GM18511 (cell line): ENCODE measurements around the gene TNPO3.
"Not testable (repeated sequence)": the region's sequence is repeated elsewhere in the genome, so short reads cannot be mapped to it uniquely, and the experiment has no call there.

Experiments used
- ATAC-seq: cut with Tn5 transposase; IDR thresholded peaks from one replicate; pipeline ENCODE4 v1.9.1; 2021; ENCODE audit warnings: mild to moderate bottlenecking, moderate library complexity; ENCODE audit not compliant: unreplicated experiment

Gene TNPO3

DNA sequence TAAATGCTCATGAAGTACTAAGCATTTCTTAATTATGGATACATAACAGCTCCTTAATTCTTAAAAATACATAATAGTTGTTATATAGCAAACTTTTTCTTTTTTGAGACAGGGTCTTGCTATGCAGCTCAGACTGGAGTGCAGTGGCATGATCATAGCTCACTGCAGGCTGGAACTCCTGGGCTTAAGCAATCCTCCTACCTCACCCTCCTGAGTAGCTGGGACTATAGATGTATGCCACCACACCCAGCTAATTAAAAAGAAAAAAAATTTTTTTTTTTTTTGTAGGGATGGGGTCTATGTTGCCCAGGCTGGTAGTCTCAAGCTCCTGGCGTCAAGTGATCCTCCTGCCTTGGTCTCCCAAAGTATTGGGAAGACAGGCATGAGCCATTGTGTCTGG, 86.3 kb downstream of the TNPO3 start:
- no peak for ATAC-seq

GRCh38 chr7:128963327-128963757, 91.6 kb downstream of the TNPO3 start:
- peak; percentile 92 for ATAC-seq

DNA sequence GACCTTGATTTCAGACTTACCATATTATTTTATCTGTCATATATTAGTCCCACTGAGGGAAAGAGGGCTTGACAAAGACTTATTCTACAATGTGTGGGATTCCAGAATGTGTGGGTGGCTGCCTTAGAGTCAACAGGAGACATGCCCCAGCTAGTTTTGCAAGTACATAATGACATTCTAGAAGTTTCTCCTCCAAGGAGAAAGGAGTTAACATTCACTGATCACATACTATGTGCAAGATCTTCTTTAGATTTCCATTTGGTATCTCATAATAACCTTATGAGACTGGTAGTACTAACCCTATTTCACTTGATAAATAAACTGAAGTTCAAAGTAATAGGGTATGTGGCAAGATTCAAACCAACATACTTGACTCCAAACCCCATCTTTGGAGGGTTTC, 92.0 kb downstream of the TNPO3 start:
- ATAC-seq = peak; percentile 39

DNA sequence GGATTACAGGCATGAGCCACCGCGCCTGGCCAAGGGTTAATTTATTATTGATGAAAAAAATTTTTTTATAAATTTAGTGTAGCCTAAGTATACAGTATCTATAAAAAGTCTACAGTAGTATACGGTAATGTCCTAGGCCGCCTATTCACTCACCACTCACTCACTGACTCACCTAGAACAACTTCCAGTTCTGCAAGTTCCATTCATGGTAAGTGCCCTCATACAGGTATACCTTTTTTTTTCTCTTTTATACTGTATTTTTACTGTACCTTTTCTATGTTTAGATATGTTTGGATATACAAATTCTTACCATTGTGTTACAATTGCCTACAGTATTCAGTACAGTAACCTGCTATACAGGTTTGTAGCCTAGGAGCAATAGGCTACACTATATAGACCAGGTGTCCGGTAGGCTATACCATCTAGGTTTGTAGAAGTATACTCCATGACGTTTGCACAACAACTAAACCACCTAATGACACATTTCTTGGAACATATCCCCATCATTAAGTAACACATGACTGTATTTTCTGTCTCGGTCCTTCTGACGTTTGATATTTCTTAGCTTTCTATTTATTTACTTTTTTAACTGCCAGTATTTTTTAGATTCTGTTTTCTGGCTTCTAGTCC, 93.8 kb downstream of the TNPO3 start:
- ATAC-seq = no peak

- ATAC-seq = no peak
Measured at GRCh38 chr7:128959296-128959695, 95.6 kb downstream of the TNPO3 start.

- no peak for ATAC-seq
Measured at GRCh38 chr7:128955981-128956380, 98.9 kb downstream of the TNPO3 start.

GRCh38 chr7:128954830-128955802, 99.8 kb downstream of the TNPO3 start:
- peak; percentile 80 for ATAC-seq

DNA sequence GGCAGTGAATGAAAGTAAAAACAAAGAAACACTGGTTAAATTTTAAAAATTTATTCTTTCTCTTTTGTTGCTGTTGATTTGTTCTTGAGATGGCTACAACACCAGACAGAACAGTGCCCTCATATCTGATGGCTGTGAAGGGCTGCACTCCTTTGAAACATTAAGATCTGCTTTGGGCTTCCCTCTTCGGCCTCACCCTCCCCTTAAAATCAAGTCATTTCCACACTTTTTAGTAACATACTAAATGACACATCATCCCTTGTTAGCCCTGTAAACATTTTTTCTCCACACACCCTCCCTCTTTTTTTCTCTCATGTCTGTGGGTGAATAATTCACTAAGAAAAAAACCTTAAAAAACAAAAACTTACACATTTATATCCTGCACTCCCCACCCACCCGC, 100.8 kb downstream of the TNPO3 start:
- no peak for ATAC-seq

GRCh38 chr7:128951296-128951695, 103.6 kb downstream of the TNPO3 start:
- no peak for ATAC-seq

DNA sequence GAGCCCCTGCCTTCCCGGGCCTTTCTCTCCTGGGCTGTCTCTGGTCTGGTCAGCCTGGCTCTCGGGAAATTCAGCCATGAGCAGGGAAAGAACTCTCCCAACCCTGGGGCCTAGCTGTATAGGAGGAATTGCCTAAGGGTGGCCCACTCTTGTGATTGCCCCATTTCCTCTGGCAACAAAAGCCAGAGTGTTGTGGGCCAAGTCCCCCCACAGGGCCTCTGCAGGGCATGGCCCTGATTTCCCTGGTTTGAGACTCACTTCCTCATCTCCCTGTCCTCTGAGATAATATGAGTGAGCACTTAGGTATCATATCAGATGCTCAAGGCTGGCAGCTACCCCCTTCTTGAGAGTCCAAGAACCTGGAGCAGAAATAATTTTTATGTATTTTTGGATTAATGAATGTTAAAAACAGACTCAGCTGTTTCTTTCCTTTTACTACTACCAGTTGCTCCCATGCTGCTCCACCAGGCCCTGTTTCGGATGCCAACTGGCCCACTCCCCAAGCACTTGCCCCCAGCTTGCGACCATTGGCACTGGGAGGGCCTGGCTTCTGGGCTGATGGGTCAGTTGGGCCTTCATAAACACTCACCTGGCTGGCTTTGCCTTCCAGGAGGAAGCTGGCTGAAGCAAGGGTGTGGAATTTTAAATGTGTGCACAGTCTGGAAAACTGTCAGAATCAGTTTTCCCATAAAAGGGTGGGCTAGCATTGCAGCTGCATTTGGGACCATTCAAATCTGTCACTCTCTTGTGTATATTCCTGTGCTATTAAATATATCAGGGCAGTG, 105.7 kb downstream of the TNPO3 start:
- no peak for ATAC-seq

GRCh38 chr7:128948312-128948973, 106.5 kb downstream of the TNPO3 start:
- ATAC-seq = no peak

GRCh38 chr7:128947854-128948253, 107.1 kb downstream of the TNPO3 start:
- no peak for ATAC-seq

GRCh38 chr7:128946936-128947830, 107.7 kb downstream of the TNPO3 start:
- ATAC-seq = no peak

DNA sequence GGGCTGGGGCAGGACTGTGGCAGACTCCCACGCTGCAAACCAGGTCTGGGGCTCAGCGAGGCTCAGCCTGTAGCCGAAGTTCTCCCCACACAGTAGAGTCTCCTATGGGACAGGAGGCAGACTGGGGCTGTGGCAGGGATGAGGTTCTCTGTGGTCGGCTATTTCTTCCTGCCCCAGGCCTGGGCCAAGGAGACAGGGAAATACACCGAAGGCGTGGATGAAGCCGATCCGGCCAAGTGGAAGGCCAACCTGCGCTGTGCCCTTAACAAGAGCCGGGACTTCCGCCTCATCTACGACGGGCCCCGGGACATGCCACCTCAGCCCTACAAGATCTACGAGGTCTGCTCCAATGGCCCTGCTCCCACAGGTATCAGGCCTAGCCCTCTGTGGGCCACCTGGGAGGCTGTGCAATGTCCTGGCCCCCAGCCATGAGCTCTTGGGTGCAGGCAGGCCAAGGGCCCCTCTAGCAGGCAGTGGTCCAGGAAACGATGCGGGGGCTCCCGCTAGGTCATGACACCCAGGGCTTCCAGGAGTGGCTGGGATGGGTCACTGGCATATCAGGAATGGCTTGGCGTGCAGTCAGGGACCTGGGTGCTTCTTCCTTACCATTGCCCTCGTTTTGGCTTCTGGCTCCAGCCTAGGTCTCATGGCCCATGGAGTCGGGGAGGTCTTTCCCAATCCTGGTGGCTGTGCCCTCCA, 109.1 kb downstream of the TNPO3 start:
- no peak for ATAC-seq

DNA sequence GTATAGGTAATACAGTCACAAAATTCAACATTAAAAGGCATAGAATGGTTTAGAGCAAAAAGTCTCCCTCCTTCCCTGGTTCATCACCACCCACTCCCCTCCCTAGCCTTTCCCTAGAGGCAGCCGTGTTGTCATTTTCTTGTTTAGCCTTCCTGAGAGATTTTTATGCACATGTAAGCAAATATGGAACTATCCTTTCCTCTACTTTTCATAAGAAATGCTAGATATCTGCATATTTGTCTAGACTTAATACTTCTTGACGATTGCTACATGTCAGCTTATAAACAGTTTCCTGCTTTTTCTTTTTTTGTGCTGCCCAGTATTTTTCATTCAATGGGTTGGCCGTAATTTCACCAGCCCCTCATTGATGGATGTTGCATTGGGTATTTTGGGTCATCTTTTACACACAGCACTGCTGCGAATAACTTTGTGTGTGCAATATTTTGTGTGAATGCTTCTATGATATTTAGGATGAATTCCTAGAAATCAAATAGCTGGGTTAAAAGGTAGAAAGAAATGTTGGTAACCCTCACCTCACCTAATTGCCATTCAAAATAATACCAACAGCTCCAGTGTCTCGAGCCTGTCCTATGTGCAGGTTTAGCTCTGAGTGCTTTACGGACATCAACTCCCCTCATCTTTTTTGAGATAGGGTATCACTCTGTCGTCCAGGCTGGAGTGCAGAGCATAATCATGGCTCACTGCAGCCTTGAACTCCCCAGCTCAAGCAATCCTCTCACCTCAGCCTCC, 110.2 kb downstream of the TNPO3 start:
- ATAC-seq = no peak

DNA sequence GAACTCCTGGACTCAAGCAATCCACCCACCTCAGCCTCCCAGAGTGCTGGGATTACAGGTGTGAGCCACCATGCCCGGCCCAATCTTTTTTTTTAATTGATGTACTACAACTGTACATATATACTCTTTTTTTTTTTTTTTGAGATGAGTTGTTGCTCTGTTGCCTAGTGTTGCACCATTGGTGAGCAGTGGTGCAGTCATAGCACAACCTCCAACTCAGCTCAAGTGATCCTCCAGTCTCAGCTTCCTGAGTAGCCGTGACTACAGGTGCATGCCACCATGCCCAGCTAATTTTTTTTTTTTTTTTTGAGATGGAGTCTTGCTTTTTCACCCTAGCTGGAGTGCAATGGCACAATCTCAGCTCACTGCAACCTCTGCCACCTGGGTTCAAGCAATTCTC, 111.7 kb downstream of the TNPO3 start:
- ATAC-seq = not testable (repeated sequence)

GRCh38 chr7:128941946-128942526, 112.9 kb downstream of the TNPO3 start:
- ATAC-seq = no peak

DNA sequence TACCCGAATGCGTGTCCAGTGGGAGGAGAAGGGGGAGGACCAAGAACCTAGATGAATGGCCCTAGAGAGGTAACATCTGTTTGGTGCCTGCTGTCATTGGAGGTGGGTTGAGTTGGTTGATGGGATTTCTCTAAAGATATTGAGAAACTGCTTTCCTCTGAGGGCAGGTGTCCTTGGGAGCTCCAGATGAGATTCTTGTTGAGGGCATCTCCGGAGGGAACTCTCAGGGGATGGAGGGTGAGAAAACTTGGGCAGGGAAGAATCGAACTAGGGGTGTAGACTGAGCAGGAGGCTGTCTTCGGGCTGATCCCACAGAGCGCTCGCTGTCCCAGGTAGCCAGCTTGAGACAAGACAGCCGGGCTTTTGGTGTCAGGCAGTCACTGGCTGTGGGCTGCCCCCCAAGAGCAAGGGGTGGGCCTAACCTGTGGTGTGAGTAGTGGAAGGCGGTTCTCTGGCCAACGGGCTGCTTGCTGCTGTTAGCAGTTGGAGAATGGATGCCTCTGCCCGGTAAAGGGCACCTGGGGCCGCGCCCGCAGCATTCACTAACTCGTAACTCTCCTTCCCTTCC, 113.5 kb downstream of the TNPO3 start:
- ATAC-seq = no peak
